Endodermal cell (in vitro differentiated cells): Measurements from ENCODE around the gene PLEKHA6. TPM values are rescaled to one million over a fixed set of nuclear protein-coding genes. Genes with fewer than 3 reads are reported as not detected.

Experiments used
- DNase-seq: peaks from one replicate; pipeline ENCODE4 v3.0.0-alpha.2; 2017
- H3K27ac ChIP-seq: 2 replicates; pipeline ENCODE4 v1.5.1; 2013; ENCODE audit warnings: mild to moderate bottlenecking, low read depth, low read length, moderate library complexity
- H3K27me3 ChIP-seq: 2 replicates; pipeline ENCODE4 v1.6.1; 2013; ENCODE audit warnings: mild to moderate bottlenecking, low read length, moderate library complexity; ENCODE audit not compliant: insufficient read depth, control insufficient read depth, poor library complexity, severe bottlenecking
- H3K36me3 ChIP-seq: 2 replicates; pipeline ENCODE4 v1.7.0; 2013; ENCODE audit warnings: mild to moderate bottlenecking, low read length, moderate library complexity; ENCODE audit not compliant: control insufficient read depth, insufficient read depth
- H3K4me1 ChIP-seq: one replicate; pipeline ENCODE4 v1.7.0; 2013; ENCODE audit warnings: low read length; ENCODE audit not compliant: control insufficient read depth, insufficient read depth
- H3K4me3 ChIP-seq: 2 replicates; pipeline ENCODE4 v1.5.1; 2013; ENCODE audit warnings: mild to moderate bottlenecking, low read length, moderate library complexity
- H3K9ac ChIP-seq: 2 replicates; pipeline ENCODE4 v1.6.1; 2013; ENCODE audit warnings: mild to moderate bottlenecking, low read length, moderate library complexity; ENCODE audit not compliant: poor library complexity, severe bottlenecking; ENCODE audit errors: extremely low read depth
- H3K9me3 ChIP-seq: 2 replicates; pipeline ENCODE4 v1.6.1; 2013; ENCODE audit warnings: mild to moderate bottlenecking, low read length, moderate library complexity; ENCODE audit not compliant: control insufficient read depth
- H3K27ac Mint-ChIP-seq: 2 replicates; pipeline ENCODE4 v1.8.0; 2020; ENCODE audit warnings: mixed read lengths
- H3K27me3 Mint-ChIP-seq: 2 replicates; pipeline ENCODE4 v1.8.0; 2021; ENCODE audit warnings: mild to moderate bottlenecking, mixed read lengths; ENCODE audit not compliant: insufficient read depth
- H3K36me3 Mint-ChIP-seq: 2 replicates; pipeline ENCODE4 v1.8.0; 2020; ENCODE audit warnings: low read depth, mixed read lengths
- H3K4me1 Mint-ChIP-seq: 2 replicates; pipeline ENCODE4 v1.8.0; 2020; ENCODE audit warnings: mixed read lengths
- H3K4me3 Mint-ChIP-seq: 2 replicates; pipeline ENCODE4 v1.8.0; 2020; ENCODE audit warnings: mild to moderate bottlenecking, moderate library complexity, mixed read lengths
- H3K9me3 Mint-ChIP-seq: 2 replicates; pipeline ENCODE4 v1.8.0; 2020; ENCODE audit warnings: mild to moderate bottlenecking, mixed read lengths
- CTCF ChIP-seq: fragments of 200-600 bp; sonication (generic); conservative IDR thresholded peaks from 2 replicates; pipeline ENCODE4 v1.5.0; 2021; ENCODE audit warnings: antibody characterized with exemption, mild to moderate bottlenecking
- WGBS, 2 experiments: methylation state at CpG; one replicate each; pipeline versions ENCODE4 v1.1.5 to v1.1.7; 2013; ENCODE audit warnings: missing lambda C conversion rate in 2 of 2, mixed read lengths in 1 of 2; ENCODE audit not compliant: insufficient coverage in 1 of 2, insufficient read length in 1 of 2; 5-methylcytosine and 5-hydroxymethylcytosine counted together
- total RNA-seq, 2 donors: library from RNA; stranded (reverse); fragmentation: NEBNext Ultra II Directional in 1 of 2; extraction: Animal tissue kit (Norgen Biotek cat#: 25700) in 1 of 2; gene quantifications; 2 replicates in 1 of 2; 3 replicates in 1 of 2; pipeline ENCODE4 v1.2.1, GENCODE V29; 2021

Gene PLEKHA6
- total RNA-seq, 2 donors from 2014 or later, result 37.0 to 43.3 TPM

- H3K27me3 Mint-ChIP-seq, result peaks cover 3% of the 10 kb centered on the region
- Histone ChIP-seq H3K9ac (no peak overlapping the region), H3K36me3 (no peaks in the 10 kb centered on the region), H3K27me3 (no peaks in the 10 kb centered on the region), H3K4me3 (no peak overlapping the region), H3K27ac (no peak overlapping the region), H3K9me3 (no peaks in the 10 kb centered on the region), H3K4me1 (peaks cover 21% of the 10 kb centered on the region)
- no peak overlapping the region for H3K4me3 Mint-ChIP-seq
- H3K36me3 Mint-ChIP-seq, result peaks cover 38% of the 10 kb centered on the region
- peaks cover 48% of the 10 kb centered on the region for H3K4me1 Mint-ChIP-seq
- WGBS, 2 experiments, result 96 to 100% methylated on average over 2 to 5 of the region's 5 CpGs
- H3K9me3 Mint-ChIP-seq, result no peaks in the 10 kb centered on the region
- no peak for DNase-seq
- H3K27ac Mint-ChIP-seq, result no peak overlapping the region
- peak; percentile 28 for TF ChIP-seq CTCF
Measured at GRCh38 chr1:204280099-204280961, 79.4 kb downstream of the PLEKHA6 start.

GRCh38 chr1:204278958-204279357 is 80.8 kb downstream of the PLEKHA6 start:
- H3K9me3 Mint-ChIP-seq, result no peaks in the 10 kb centered on the region
- no peak overlapping the region for H3K27ac Mint-ChIP-seq
- peaks cover 39% of the 10 kb centered on the region for H3K36me3 Mint-ChIP-seq
- Histone ChIP-seq H3K27ac (peak overlapping the region; percentile 4), H3K4me3 (no peak overlapping the region), H3K36me3 (peaks cover 7% of the 10 kb centered on the region), H3K9me3 (no peaks in the 10 kb centered on the region), H3K4me1 (peaks cover 18% of the 10 kb centered on the region), H3K27me3 (no peaks in the 10 kb centered on the region), H3K9ac (no peak overlapping the region)
- DNase-seq, result no peak
- no peak overlapping the region for H3K4me3 Mint-ChIP-seq
- 55 to 65% methylated on average over 1 to 2 of the region's 4 CpGs for WGBS, 2 experiments
- no peak for TF ChIP-seq CTCF
- H3K27me3 Mint-ChIP-seq, result peaks cover 3% of the 10 kb centered on the region
- H3K4me1 Mint-ChIP-seq, result peaks cover 44% of the 10 kb centered on the region

GRCh38 chr1:204278251-204278650 is 81.5 kb downstream of the PLEKHA6 start:
- no peak overlapping the region for H3K27ac Mint-ChIP-seq
- 93 to 94% methylated on average over 2 to 4 of the region's 4 CpGs for WGBS, 2 experiments

More at GRCh38 chr1:204278251-204278650, 81.5 kb downstream of the PLEKHA6 start:
- no peak overlapping the region for H3K4me3 ChIP-seq
- TF ChIP-seq CTCF, result no peak
- no peak overlapping the region for H3K4me3 Mint-ChIP-seq
- H3K36me3 ChIP-seq, result peaks cover 14% of the 10 kb centered on the region
- no peak overlapping the region for H3K27ac ChIP-seq
- DNase-seq, result no peak
- H3K9ac ChIP-seq, result no peak overlapping the region
- H3K9me3 ChIP-seq, result no peaks in the 10 kb centered on the region
- no peaks in the 10 kb centered on the region for H3K27me3 Mint-ChIP-seq
- H3K36me3 Mint-ChIP-seq, result peaks cover 39% of the 10 kb centered on the region
- H3K27me3 ChIP-seq, result no peaks in the 10 kb centered on the region
- H3K4me1 Mint-ChIP-seq, result peaks cover 44% of the 10 kb centered on the region
- H3K4me1 ChIP-seq, result peaks cover 18% of the 10 kb centered on the region
- H3K9me3 Mint-ChIP-seq, result no peaks in the 10 kb centered on the region
